H1 (cell line): ENCODE data around the gene OCLN. TPM values are rescaled to one million over a fixed set of nuclear protein-coding genes. Genes with fewer than 3 reads are reported as not detected.

Source experiments
- CBX5 ChIP-seq: fragments of 300-800, 300-1000 bp; sonication (generic); IDR thresholded peaks from 2 replicates; pipeline ENCODE4 v1.7.1; 2016; ENCODE audit warnings: antibody characterized with exemption, low read length, low read depth
- CHD2 ChIP-seq: IDR thresholded peaks from 2 replicates; pipeline ENCODE4 v1.6.1; 2012; ENCODE audit warnings: low read length, improper control_type of control experiment
- CREB1 ChIP-seq: IDR thresholded peaks from 2 replicates; pipeline ENCODE4 v1.6.1; 2012; ENCODE audit warnings: inconsistent platforms
- EZH2 ChIP-seq: fragments of 200-600 bp; sonication (generic); IDR thresholded peaks from 2 replicates; pipeline ENCODE4 v1.7.1; 2012; ENCODE audit warnings: low read depth, mild to moderate bottlenecking, moderate library complexity, low read length, inconsistent platforms; ENCODE audit not compliant: severe bottlenecking
- HDAC2 ChIP-seq, 2 experiments: fragments of 300-600 bp in 1 of 2; sonication (generic) in 1 of 2; IDR thresholded peaks; 2 replicates each; pipeline ENCODE4 v1.6.1; 2011 to 2012; ENCODE audit warnings: low read depth in 2 of 2, low read length in 2 of 2, mild to moderate bottlenecking in 2 of 2, moderate library complexity in 2 of 2, borderline replicate concordance in 1 of 2, inconsistent platforms in 1 of 2
- HDAC6 ChIP-seq: IDR thresholded peaks from one replicate; pipeline ENCODE4 v1.7.1; 2012; ENCODE audit warnings: low read depth, mild to moderate bottlenecking, inconsistent platforms, low read length, moderate library complexity
- MAFK ChIP-seq: IDR thresholded peaks from 2 replicates; pipeline ENCODE4 v1.6.1; 2012; ENCODE audit warnings: low read depth, mild to moderate bottlenecking, improper control_type of control experiment, low read length
- NANOG ChIP-seq: IDR thresholded peaks from 2 replicates; pipeline ENCODE4 v1.6.1; 2011; ENCODE audit warnings: low read length, low read depth, mild to moderate bottlenecking, inconsistent platforms; ENCODE audit not compliant: insufficient read depth, poor library complexity, severe bottlenecking
- PHF8 ChIP-seq: fragments of 200-600 bp; sonication (generic); conservative IDR thresholded peaks from 2 replicates; pipeline ENCODE4 v1.7.1; 2012; ENCODE audit warnings: low read depth, mild to moderate bottlenecking, inconsistent platforms, low read length, moderate library complexity
- RAD21 ChIP-seq, 2 experiments: IDR thresholded peaks in 1 of 2; conservative IDR thresholded peaks in 1 of 2; 2 replicates each; pipeline ENCODE4 v1.6.1; 2011; ENCODE audit warnings: low read depth in 2 of 2, low read length in 2 of 2, improper control_type of control experiment in 1 of 2, inconsistent platforms in 1 of 2, mild to moderate bottlenecking in 1 of 2, moderate library complexity in 1 of 2
- RNF2 ChIP-seq: fragments of 200-900, 300-1000 bp; sonication (generic); IDR thresholded peaks from 2 replicates; pipeline ENCODE4 v1.7.1; 2016; ENCODE audit warnings: borderline replicate concordance, low read depth, mild to moderate bottlenecking, antibody characterized with exemption, low read length; ENCODE audit not compliant: poor library complexity, severe bottlenecking; ENCODE audit errors: missing control alignments
- SP1 ChIP-seq: IDR thresholded peaks from 2 replicates; pipeline ENCODE4 v1.6.1; 2011; ENCODE audit warnings: low read depth, low read length
- TAF1 ChIP-seq: IDR thresholded peaks from 2 replicates; pipeline ENCODE4 v1.6.1; 2011; ENCODE audit warnings: mild to moderate bottlenecking, low read depth, low read length
- TBP ChIP-seq: IDR thresholded peaks from 2 replicates; pipeline ENCODE4 v1.6.1; 2011; ENCODE audit warnings: low read depth, low read length, improper control_type of control experiment
- YY1 ChIP-seq: IDR thresholded peaks from 2 replicates; pipeline ENCODE4 v1.6.1; 2011; ENCODE audit warnings: low read depth, mild to moderate bottlenecking, low read length
- polyA plus RNA-seq, 7 experiments: library from polyadenylated mRNA; depleted of rRNA in 3 of 7; stranded (reverse) in 5 of 7; unstranded in 2 of 7; fragments of >200 nt in 5 of 7; fragments of 200-250 nt in 2 of 7; gene quantifications; 1 replicate in 5 of 7; 2 replicates in 1 of 7; 4 replicates in 1 of 7; pipeline versions ENCODE4 v1.2.1 to v1.2.3, GENCODE V29; 2011 to 2013; ENCODE audit warnings: missing spikeins in 2 of 7, mixed read lengths in 2 of 7
- total RNA-seq: library from RNA; stranded (reverse); fragmentation: NEBNext Ultra II Directional; extraction: Animal tissue kit (Norgen Biotek cat#: 25700); gene quantifications from 2 replicates; pipeline ENCODE4 v1.2.1, GENCODE V29; 2021
- TF ChIP-seq, protein P1 (sequence below), 3 experiments: IDR thresholded peaks; 1 replicate in 2 of 3; 2 replicates in 1 of 3; pipeline versions ENCODE4 v1.5.1 to v1.6.1; 2011; ENCODE audit warnings: low read length in 3 of 3, mild to moderate bottlenecking in 3 of 3, inconsistent platforms in 2 of 3, low read depth in 1 of 3, moderate library complexity in 1 of 3; ENCODE audit not compliant: insufficient read depth in 1 of 3; ENCODE audit errors: control extremely low read depth in 1 of 3
- TF ChIP-seq, protein P2 (sequence below): IDR thresholded peaks from 2 replicates; pipeline ENCODE4 v1.6.1; 2011; ENCODE audit warnings: low read depth, mild to moderate bottlenecking, low read length; ENCODE audit not compliant: insufficient read depth
- TF ChIP-seq, protein P3 (sequence below): IDR thresholded peaks from 2 replicates; pipeline ENCODE4 v1.6.1; 2012; ENCODE audit warnings: inconsistent platforms
- TF ChIP-seq, protein P4 (sequence below): IDR thresholded peaks from 2 replicates; pipeline ENCODE4 v1.6.1; 2012; ENCODE audit warnings: inconsistent platforms

The OCLN gene
- total and polyA plus RNA-seq, 2 of the 8 experiments (the other 6 are each of a cell fraction or from before 2014, with no cell fraction given): 27.9 to 85.5 TPM

DNA sequence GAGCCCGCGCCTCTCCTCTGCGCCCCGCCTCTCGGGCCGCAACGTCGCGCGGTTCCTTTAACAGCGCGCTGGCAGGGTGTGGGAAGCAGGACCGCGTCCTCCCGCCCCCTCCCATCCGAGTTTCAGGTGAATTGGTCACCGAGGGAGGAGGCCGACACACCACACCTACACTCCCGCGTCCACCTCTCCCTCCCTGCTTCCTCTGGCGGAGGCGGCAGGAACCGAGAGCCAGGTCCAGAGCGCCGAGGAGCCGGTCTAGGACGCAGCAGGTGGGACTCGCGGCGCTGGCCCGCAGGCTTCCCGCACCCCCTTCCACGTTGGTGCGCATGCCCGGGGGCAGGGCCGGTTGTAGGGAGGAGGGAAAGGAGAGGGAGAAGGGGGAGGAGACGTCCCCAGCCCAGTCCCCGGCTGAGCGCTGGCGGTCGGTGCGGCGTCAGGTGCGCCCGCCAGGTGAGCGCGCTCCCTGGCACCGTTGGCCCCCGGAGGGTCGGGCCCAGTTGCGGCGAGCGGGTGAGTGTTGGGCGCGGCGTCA is at the start of gene OCLN (continued):
- TF ChIP-seq EZH2 (no peak), CBX5 (no peak), HDAC6 (no peak), PHF8 (no peak; the same call in 1 of the 2 replicates), RAD21 (IDR thresholded peaks at IDR 0.05 in 1 of 2, conservative IDR thresholded peaks at IDR 0.05 in 1 of 2; ENCODE audit: low read depth in 2 of 2, low read length in 2 of 2) (peak in 1 of 2 experiments; percentile 3; a peak in 1 of 4 replicates), CREB1 (peak; percentile 50; the same call in 1 of the 2 replicates), TAF1 (peak; percentile 84), NANOG (no peak), YY1 (no peak; the same call in 1 of the 2 replicates), SP1 (0 out of 2 replicates have a peak, but pooled peaks have one; percentile 35), HDAC2 (IDR thresholded peaks at IDR 0.05; ENCODE audit: borderline replicate concordance in 1 of 2, low read depth in 2 of 2, low read length in 2 of 2) (peak in 1 of 2 experiments; percentile 45; a peak in 1 of 4 replicates), CHD2 (peak; percentile 42; the same call in 1 of the 2 replicates), TBP (peak; percentile 52), MAFK (no peak), RNF2 (no peak)
- TF ChIP-seq, protein P1, sequence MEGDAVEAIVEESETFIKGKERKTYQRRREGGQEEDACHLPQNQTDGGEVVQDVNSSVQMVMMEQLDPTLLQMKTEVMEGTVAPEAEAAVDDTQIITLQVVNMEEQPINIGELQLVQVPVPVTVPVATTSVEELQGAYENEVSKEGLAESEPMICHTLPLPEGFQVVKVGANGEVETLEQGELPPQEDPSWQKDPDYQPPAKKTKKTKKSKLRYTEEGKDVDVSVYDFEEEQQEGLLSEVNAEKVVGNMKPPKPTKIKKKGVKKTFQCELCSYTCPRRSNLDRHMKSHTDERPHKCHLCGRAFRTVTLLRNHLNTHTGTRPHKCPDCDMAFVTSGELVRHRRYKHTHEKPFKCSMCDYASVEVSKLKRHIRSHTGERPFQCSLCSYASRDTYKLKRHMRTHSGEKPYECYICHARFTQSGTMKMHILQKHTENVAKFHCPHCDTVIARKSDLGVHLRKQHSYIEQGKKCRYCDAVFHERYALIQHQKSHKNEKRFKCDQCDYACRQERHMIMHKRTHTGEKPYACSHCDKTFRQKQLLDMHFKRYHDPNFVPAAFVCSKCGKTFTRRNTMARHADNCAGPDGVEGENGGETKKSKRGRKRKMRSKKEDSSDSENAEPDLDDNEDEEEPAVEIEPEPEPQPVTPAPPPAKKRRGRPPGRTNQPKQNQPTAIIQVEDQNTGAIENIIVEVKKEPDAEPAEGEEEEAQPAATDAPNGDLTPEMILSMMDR (IDR thresholded peaks at IDR 0.05; ENCODE audit: control extremely low read depth in 1 of 3, insufficient read depth in 1 of 3, low read depth in 1 of 3, low read length in 3 of 3): no peak
- TF ChIP-seq, protein P2, sequence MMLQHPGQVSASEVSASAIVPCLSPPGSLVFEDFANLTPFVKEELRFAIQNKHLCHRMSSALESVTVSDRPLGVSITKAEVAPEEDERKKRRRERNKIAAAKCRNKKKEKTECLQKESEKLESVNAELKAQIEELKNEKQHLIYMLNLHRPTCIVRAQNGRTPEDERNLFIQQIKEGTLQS: no peak
- TF ChIP-seq, protein P3, sequence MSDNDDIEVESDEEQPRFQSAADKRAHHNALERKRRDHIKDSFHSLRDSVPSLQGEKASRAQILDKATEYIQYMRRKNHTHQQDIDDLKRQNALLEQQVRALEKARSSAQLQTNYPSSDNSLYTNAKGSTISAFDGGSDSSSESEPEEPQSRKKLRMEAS: no peak; the same call in 1 of the 2 replicates
- TF ChIP-seq, protein P4, sequence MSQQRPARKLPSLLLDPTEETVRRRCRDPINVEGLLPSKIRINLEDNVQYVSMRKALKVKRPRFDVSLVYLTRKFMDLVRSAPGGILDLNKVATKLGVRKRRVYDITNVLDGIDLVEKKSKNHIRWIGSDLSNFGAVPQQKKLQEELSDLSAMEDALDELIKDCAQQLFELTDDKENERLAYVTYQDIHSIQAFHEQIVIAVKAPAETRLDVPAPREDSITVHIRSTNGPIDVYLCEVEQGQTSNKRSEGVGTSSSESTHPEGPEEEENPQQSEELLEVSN: no peak; the same call in 1 of the 2 replicates
